CD4-positive, alpha-beta T cell (primary cell): ENCODE results near the gene GAREM1. TPM values are rescaled to one million over a fixed set of nuclear protein-coding genes. Genes with fewer than 3 reads are reported as not detected.

Experiments used
- ATAC-seq: fragments of 200-7000 bp; cut with Tn5 transposase; one replicate; pipeline ENCODE4 v1.10.0; 2022; ENCODE audit warnings: mild to moderate bottlenecking; ENCODE audit not compliant: poor library complexity
- CTCF ChIA-PET: fragments of 350-600 bp; sonication (Branson Sonifier 250); formaldehyde crosslinking; loops from one replicate; lab custom pipeline; 2021; ENCODE audit warnings: antibody characterized with exemption, inconsistent platforms; lab: Charles Lee
- POLR2A ChIA-PET: fragments of 350-600 bp; sonication (Branson Sonifier 250); formaldehyde crosslinking; loops from one replicate; lab custom pipeline; 2021; ENCODE audit warnings: antibody characterized with exemption, inconsistent platforms; lab: Charles Lee
- DNase-seq, 14 experiments: peaks; one replicate each; pipeline ENCODE4 v3.0.0-alpha.2; 2013 to 2020; ENCODE audit warnings: mixed read lengths in 2 of 14
- H3K27ac ChIP-seq, 2 donors: one replicate each; pipeline versions ENCODE4 v1.5.1 to v1.7.0; 2013; ENCODE audit warnings: low read length in 2 of 2, low read depth in 1 of 2, mild to moderate bottlenecking in 1 of 2
- H3K27me3 ChIP-seq, 2 experiments: 1 replicate in 1 of 2; 2 replicates in 1 of 2; pipeline versions ENCODE4 v1.6.1 to v1.7.0; 2013; ENCODE audit warnings: low read length in 2 of 2, control low read depth in 1 of 2, mild to moderate bottlenecking in 1 of 2, moderate library complexity in 1 of 2; ENCODE audit not compliant: insufficient read depth in 2 of 2, control insufficient read depth in 1 of 2
- H3K36me3 ChIP-seq: one replicate; pipeline ENCODE4 v1.6.1; 2013; ENCODE audit warnings: low read length, control low read depth; ENCODE audit not compliant: insufficient read depth
- H3K4me1 ChIP-seq: one replicate; pipeline ENCODE4 v1.6.1; 2013; ENCODE audit warnings: low read length, control low read depth; ENCODE audit not compliant: insufficient read depth
- H3K4me3 ChIP-seq: one replicate; pipeline ENCODE4 v1.5.1; 2013; ENCODE audit warnings: mild to moderate bottlenecking, low read length, moderate library complexity
- H3K9me3 ChIP-seq, 2 experiments: 1 replicate in 1 of 2; 2 replicates in 1 of 2; pipeline versions ENCODE4 v1.6.1 to v1.7.0; 2013; ENCODE audit warnings: low read length in 2 of 2, mild to moderate bottlenecking in 2 of 2, control low read depth in 1 of 2, moderate library complexity in 1 of 2; ENCODE audit not compliant: control insufficient read depth in 1 of 2, insufficient read depth in 1 of 2
- H3K27ac Mint-ChIP-seq: one replicate; pipeline ENCODE4 v1.8.0; 2020; ENCODE audit warnings: mixed read lengths
- H3K27me3 Mint-ChIP-seq: one replicate; pipeline ENCODE4 v1.8.0; 2021; ENCODE audit warnings: mixed read lengths
- H3K36me3 Mint-ChIP-seq: one replicate; pipeline ENCODE4 v1.8.0; 2021; ENCODE audit warnings: low read depth, mixed read lengths
- H3K4me1 Mint-ChIP-seq: one replicate; pipeline ENCODE4 v1.8.0; 2021; ENCODE audit warnings: low read depth, mixed read lengths
- H3K4me3 Mint-ChIP-seq: one replicate; pipeline ENCODE4 v1.8.0; 2020; ENCODE audit warnings: mild to moderate bottlenecking, mixed read lengths
- H3K9me3 Mint-ChIP-seq: one replicate; pipeline ENCODE4 v1.8.0; 2020; ENCODE audit warnings: mixed read lengths
- intact Hi-C, 2 experiments: fragments of 100-400 bp; cut with DNase I in 1 of 2; cut with micrococcal nuclease in 1 of 2; formaldehyde crosslinking; loops; one replicate each; pipeline versions ENCODE4 v1.15.1 to v1.9.0; 2023 to 2025; cut with DNase I, micrococcal nuclease
- total RNA-seq, 174 experiments: library from RNA in 2 of 174; stranded (reverse) in 2 of 174; gene quantifications; one replicate each; pipeline ENCODE4 v1.2.3 and lab custom pipeline; 2021 to 2026
- TF ChIP-seq, protein P1 (sequence below): fragments of 200-600 bp; IDR thresholded peaks from one replicate; pipeline ENCODE4 v1.8.0; 2022; ENCODE audit warnings: antibody characterized with exemption, mild to moderate bottlenecking

The GAREM1 gene
- total RNA-seq, 2 experiments from 2014 or later = 0.14 to 0.34 TPM

DNA sequence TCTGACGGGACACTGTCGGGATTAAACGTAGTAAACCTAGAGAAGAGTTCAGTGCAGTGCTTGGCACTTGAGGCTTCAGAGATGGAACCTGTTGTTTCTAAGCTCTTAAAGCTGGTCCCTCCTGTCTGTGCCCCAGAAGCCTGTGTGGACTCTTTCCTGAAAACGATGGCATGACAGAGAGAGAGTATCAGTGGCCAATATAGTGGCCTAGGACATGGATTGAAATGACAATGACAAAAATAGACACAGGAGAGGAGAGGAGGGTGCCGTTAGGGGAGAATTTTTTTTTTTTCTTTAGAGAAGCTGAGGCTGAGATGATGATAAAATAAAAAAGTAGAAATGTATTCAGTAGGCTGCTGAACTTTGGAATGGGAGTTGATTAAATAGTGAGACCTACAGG lies 138.0 kb downstream of the GAREM1 start:
- Histone ChIP-seq H3K4me1 (no peaks in the 10 kb centered on the region), H3K27ac (no peak overlapping the region), H3K36me3 (no peaks in the 10 kb centered on the region), H3K9me3 (no peaks in the 10 kb centered on the region), H3K27me3 (no peaks in the 10 kb centered on the region), H3K4me3 (no peak overlapping the region)
- POLR2A ChIA-PET = no interaction called here
- Mint-ChIP-seq H3K27me3 (peaks cover 6% of the 10 kb centered on the region), H3K27ac (no peak overlapping the region), H3K4me1 (no peaks in the 10 kb centered on the region), H3K9me3 (no peaks in the 10 kb centered on the region), H3K36me3 (no peaks in the 10 kb centered on the region), H3K4me3 (no peak overlapping the region)
- intact Hi-C loops = no loop called here
- no peak for ATAC-seq
- CTCF ChIA-PET = no interaction called here
- no peak for DNase-seq
- TF ChIP-seq, protein P1, sequence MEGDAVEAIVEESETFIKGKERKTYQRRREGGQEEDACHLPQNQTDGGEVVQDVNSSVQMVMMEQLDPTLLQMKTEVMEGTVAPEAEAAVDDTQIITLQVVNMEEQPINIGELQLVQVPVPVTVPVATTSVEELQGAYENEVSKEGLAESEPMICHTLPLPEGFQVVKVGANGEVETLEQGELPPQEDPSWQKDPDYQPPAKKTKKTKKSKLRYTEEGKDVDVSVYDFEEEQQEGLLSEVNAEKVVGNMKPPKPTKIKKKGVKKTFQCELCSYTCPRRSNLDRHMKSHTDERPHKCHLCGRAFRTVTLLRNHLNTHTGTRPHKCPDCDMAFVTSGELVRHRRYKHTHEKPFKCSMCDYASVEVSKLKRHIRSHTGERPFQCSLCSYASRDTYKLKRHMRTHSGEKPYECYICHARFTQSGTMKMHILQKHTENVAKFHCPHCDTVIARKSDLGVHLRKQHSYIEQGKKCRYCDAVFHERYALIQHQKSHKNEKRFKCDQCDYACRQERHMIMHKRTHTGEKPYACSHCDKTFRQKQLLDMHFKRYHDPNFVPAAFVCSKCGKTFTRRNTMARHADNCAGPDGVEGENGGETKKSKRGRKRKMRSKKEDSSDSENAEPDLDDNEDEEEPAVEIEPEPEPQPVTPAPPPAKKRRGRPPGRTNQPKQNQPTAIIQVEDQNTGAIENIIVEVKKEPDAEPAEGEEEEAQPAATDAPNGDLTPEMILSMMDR = no peak

DNA sequence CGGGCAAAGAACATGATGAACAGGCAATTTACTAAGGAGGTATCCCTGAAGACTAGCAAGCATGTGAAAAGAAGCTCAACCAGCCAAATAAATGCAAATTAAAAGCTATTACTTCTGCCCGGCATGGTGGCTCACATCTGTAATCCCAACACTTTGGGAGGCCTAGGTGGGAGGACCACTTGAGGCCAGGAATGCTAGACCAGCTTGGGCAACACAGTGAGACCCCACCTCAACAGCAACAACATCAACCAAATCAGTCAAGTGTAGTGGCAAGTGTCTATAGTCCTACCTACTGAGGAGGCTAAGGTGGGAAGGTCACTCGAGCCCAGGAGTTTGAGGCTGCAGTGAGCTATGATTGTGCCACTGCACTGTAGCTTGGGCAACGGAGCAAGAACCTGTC lies 141.7 kb downstream of the GAREM1 start:
- intact Hi-C loops = no loop called here
- peaks cover 15% of the 10 kb centered on the region for H3K27me3 Mint-ChIP-seq
- POLR2A ChIA-PET = no interaction called here

DNA sequence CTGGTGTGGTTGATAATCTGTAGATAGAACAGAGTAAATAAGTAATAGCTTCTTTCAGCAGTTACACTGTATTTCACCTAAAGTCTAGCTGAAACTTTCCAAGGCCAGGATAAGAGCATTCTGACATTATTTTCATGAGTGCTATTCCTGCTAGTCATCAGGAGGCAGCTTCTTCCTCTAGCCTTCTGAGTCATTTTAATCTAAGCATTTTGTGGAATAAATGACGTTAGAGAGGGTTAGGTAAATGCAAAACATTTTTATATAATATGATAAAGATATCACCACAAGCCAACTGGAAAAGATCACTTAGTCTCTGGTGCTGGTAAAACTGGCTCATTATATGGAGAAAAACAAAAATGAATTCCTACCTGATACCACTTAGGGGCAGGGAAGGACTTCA lies 142.3 kb downstream of the GAREM1 start:
- no peaks in the 10 kb centered on the region for H3K9me3 Mint-ChIP-seq
- POLR2A ChIA-PET = no interaction called here
- DNase-seq (no peak), ATAC-seq (no peak)
- Histone ChIP-seq H3K4me3 (no peak overlapping the region), H3K27me3 (no peaks in the 10 kb centered on the region), H3K4me1 (no peaks in the 10 kb centered on the region), H3K9me3 (no peaks in the 10 kb centered on the region), H3K27ac (no peak overlapping the region), H3K36me3 (no peaks in the 10 kb centered on the region)
- no peak overlapping the region for H3K4me3 Mint-ChIP-seq
- H3K27me3 Mint-ChIP-seq = peaks cover 18% of the 10 kb centered on the region
- no peak overlapping the region for H3K27ac Mint-ChIP-seq
- no peaks in the 10 kb centered on the region for H3K4me1 Mint-ChIP-seq
- intact Hi-C loops = no loop called here
- TF ChIP-seq, protein P1 = no peak
- H3K36me3 Mint-ChIP-seq = no peaks in the 10 kb centered on the region
- CTCF ChIA-PET = no interaction called here

More for the DNA sequence above, 141.7 kb downstream of the GAREM1 start:
- H3K27me3 ChIP-seq = no peaks in the 10 kb centered on the region
- Mint-ChIP-seq H3K4me1 (no peaks in the 10 kb centered on the region), H3K9me3 (no peaks in the 10 kb centered on the region), H3K36me3 (no peaks in the 10 kb centered on the region), H3K27ac (no peak overlapping the region), H3K4me3 (no peak overlapping the region)
- ATAC-seq (no peak), DNase-seq (no peak)
- no peak overlapping the region for H3K27ac ChIP-seq
- H3K4me1 ChIP-seq = no peaks in the 10 kb centered on the region
- H3K4me3 ChIP-seq = no peak overlapping the region
- H3K9me3 ChIP-seq = no peaks in the 10 kb centered on the region
- TF ChIP-seq, protein P1 = no peak
- CTCF ChIA-PET = no interaction called here
- no peaks in the 10 kb centered on the region for H3K36me3 ChIP-seq
